Colonic mucosa (tissue), 4 donors: ENCODE data around the gene OTULIN. TPM values are rescaled to one million over a fixed set of nuclear protein-coding genes. Genes with fewer than 3 reads are reported as not detected.

ENCODE experiments used
- DNase-seq: peaks from one replicate; pipeline ENCODE4 v3.0.0-alpha.2; 2020
- H3K27ac ChIP-seq: fragments of 200-600 bp; one replicate; pipeline ENCODE4 v1.8.0; 2021
- H3K27me3 ChIP-seq: fragments of 200-600 bp; one replicate; pipeline ENCODE4 v1.8.0; 2021
- H3K36me3 ChIP-seq: fragments of 200-600 bp; one replicate; pipeline ENCODE4 v1.8.0; 2021
- H3K4me1 ChIP-seq: fragments of 200-600 bp; one replicate; pipeline ENCODE4 v1.8.0; 2021; ENCODE audit warnings: mild to moderate bottlenecking
- H3K4me3 ChIP-seq: fragments of 200-600 bp; one replicate; pipeline ENCODE4 v1.8.0; 2021
- H3K9ac ChIP-seq, 2 donors: one replicate each; pipeline ENCODE4 v1.7.0; 2013; ENCODE audit warnings: control low read depth in 2 of 2, low read depth in 2 of 2, low read length in 2 of 2
- H3K9me3 ChIP-seq: fragments of 200-600 bp; one replicate; pipeline ENCODE4 v1.8.0; 2021
- CTCF ChIP-seq: fragments of 200-600 bp; IDR thresholded peaks from one replicate; pipeline ENCODE4 v1.8.0; 2022; ENCODE audit warnings: antibody characterized with exemption, mild to moderate bottlenecking
- intact Hi-C: fragments of 100-400 bp; cut with DNase I; formaldehyde crosslinking; loops from one replicate; pipeline ENCODE4 v1.14.1; 2022
- total RNA-seq, 2 donors: library from RNA; stranded (reverse); fragmentation: NEBNext Ultra II Directional in 1 of 2; extraction: Animal tissue kit (Norgen Biotek cat#: 25700) in 1 of 2; gene quantifications; one replicate each; pipeline ENCODE4 v1.2.1, GENCODE V29; 2021
- donor health status: healthy.
- donor health status: DM: no; HTN: no; CAD: no.
- donor health status: DM: no; HTN: no; CAD: no.

The OTULIN gene
- total RNA-seq, 2 donors from 2014 or later, result 28.8 to 32.9 TPM

- no peaks in the 10 kb centered on the region for H3K4me1 ChIP-seq
- no peaks in the 10 kb centered on the region for H3K9me3 ChIP-seq
- no peak for DNase-seq
- H3K36me3 ChIP-seq, result no peaks in the 10 kb centered on the region
- H3K27ac ChIP-seq, result no peak overlapping the region
- intact Hi-C loops, result no loop called here
- H3K27me3 ChIP-seq, result no peaks in the 10 kb centered on the region
- H3K9ac ChIP-seq, result no peak overlapping the region
- TF ChIP-seq CTCF, result no peak
- H3K4me3 ChIP-seq, result no peak overlapping the region
Measured at GRCh38 chr5:14730466-14730865, 65.9 kb downstream of the OTULIN start.

- Histone ChIP-seq H3K27ac (no peak overlapping the region), H3K9me3 (no peaks in the 10 kb centered on the region), H3K27me3 (no peaks in the 10 kb centered on the region), H3K4me1 (no peaks in the 10 kb centered on the region), H3K9ac (no peak overlapping the region), H3K4me3 (no peak overlapping the region), H3K36me3 (no peaks in the 10 kb centered on the region)
- no peak for DNase-seq
- TF ChIP-seq CTCF, result no peak
- intact Hi-C loops, result no loop called here
Measured at GRCh38 chr5:14730881-14731280, 66.4 kb downstream of the OTULIN start.

GRCh38 chr5:14732991-14733390 lies 68.5 kb downstream of the OTULIN start:
- no peak overlapping the region for H3K4me3 ChIP-seq
- no peaks in the 10 kb centered on the region for H3K27me3 ChIP-seq
- intact Hi-C loops, result no loop called here
- DNase-seq, result no peak
- no peak overlapping the region for H3K9ac ChIP-seq
- H3K27ac ChIP-seq, result no peak overlapping the region
- no peak for TF ChIP-seq CTCF
- no peaks in the 10 kb centered on the region for H3K36me3 ChIP-seq
- no peaks in the 10 kb centered on the region for H3K4me1 ChIP-seq
- H3K9me3 ChIP-seq, result no peaks in the 10 kb centered on the region

GRCh38 chr5:14733661-14734060 lies 69.1 kb downstream of the OTULIN start:
- no peak for TF ChIP-seq CTCF
- Histone ChIP-seq H3K27me3 (no peaks in the 10 kb centered on the region), H3K9me3 (no peaks in the 10 kb centered on the region), H3K4me3 (no peak overlapping the region), H3K27ac (no peak overlapping the region), H3K36me3 (no peaks in the 10 kb centered on the region), H3K9ac (no peak overlapping the region), H3K4me1 (no peaks in the 10 kb centered on the region)
- intact Hi-C loops, result no loop called here
- DNase-seq, result no peak

GRCh38 chr5:14734396-14734795 lies 69.9 kb downstream of the OTULIN start:
- no peak for DNase-seq
- no peaks in the 10 kb centered on the region for H3K4me1 ChIP-seq
- H3K9me3 ChIP-seq, result no peaks in the 10 kb centered on the region
- no peaks in the 10 kb centered on the region for H3K27me3 ChIP-seq
- no peak overlapping the region for H3K27ac ChIP-seq
- H3K36me3 ChIP-seq, result no peaks in the 10 kb centered on the region
- intact Hi-C loops, result no loop called here
- no peak overlapping the region for H3K9ac ChIP-seq
- no peak overlapping the region for H3K4me3 ChIP-seq
- no peak for TF ChIP-seq CTCF

- Histone ChIP-seq H3K4me1 (no peaks in the 10 kb centered on the region), H3K9me3 (no peaks in the 10 kb centered on the region), H3K27ac (no peak overlapping the region), H3K27me3 (no peaks in the 10 kb centered on the region), H3K36me3 (no peaks in the 10 kb centered on the region), H3K9ac (no peak overlapping the region), H3K4me3 (no peak overlapping the region)
- TF ChIP-seq CTCF, result no peak
- intact Hi-C loops, result no loop called here
- DNase-seq, result no peak
Measured at GRCh38 chr5:14735944-14736343, 71.4 kb downstream of the OTULIN start.
